ENCODE results near the gene MSI2.
"Not testable (repeated sequence)": the region's sequence is repeated elsewhere in the genome, so short reads cannot be mapped to it uniquely, and the experiment has no call there.

The MSI2 gene

GRCh38 chr17:57299176-57299575, 42.9 kb downstream of the MSI2 start:
- no peaks in the 10 kb centered on the region for H3F3A ChIP-seq (ENCODE audit: control insufficient read depth, insufficient read depth)
- peaks cover 60% of the 10 kb centered on the region for H3K79me2 ChIP-seq (ENCODE audit: control insufficient read depth, low read length)
- H4K20me1 ChIP-seq (ENCODE audit: control insufficient read depth, insufficient read depth, low read depth, low read length), result no peaks in the 10 kb centered on the region; the same call in 1 of the 2 replicates
- H3K27me3 ChIP-seq (ENCODE audit: control insufficient read depth, low read length), result no peaks in the 10 kb centered on the region
- TF ChIP-seq EZH2phosphoT487 (IDR thresholded peaks at IDR 0.05; ENCODE audit: borderline replicate concordance, low read length), result no peak
- TF ChIP-seq CTCF (IDR thresholded peaks at IDR 0.05; ENCODE audit: low read depth, low read length, poor library complexity, severe bottlenecking), result no peak
- no peaks in the 10 kb centered on the region for H3K9me3 ChIP-seq (ENCODE audit: control insufficient read depth, insufficient read depth, low read length)
- H3K4me2 ChIP-seq (ENCODE audit: low read length), result no peak overlapping the region
- H3K4me1 ChIP-seq (ENCODE audit: control insufficient read depth, low read length), result no peaks in the 10 kb centered on the region
- peaks cover 68% of the 10 kb centered on the region for H3K36me3 ChIP-seq (ENCODE audit: control insufficient read depth, low read length)
- no peaks in the 10 kb centered on the region for H3K9me2 ChIP-seq (replicated peaks; ENCODE audit: control insufficient read depth, low read length)
- no peak overlapping the region for H3K4me3 ChIP-seq (ENCODE audit: low read length)
- H3K27ac ChIP-seq (ENCODE audit: low read depth, low read length), result no peak overlapping the region

- H3K4me3 ChIP-seq (ENCODE audit: low read length); H3K9me2 ChIP-seq (replicated peaks; ENCODE audit: control insufficient read depth, low read length); H3K27me3 ChIP-seq (ENCODE audit: control insufficient read depth, low read length); H3K27ac ChIP-seq (ENCODE audit: low read depth, low read length); H3K4me2 ChIP-seq (ENCODE audit: low read length); H3F3A ChIP-seq (ENCODE audit: control insufficient read depth, insufficient read depth); H4K20me1 ChIP-seq (ENCODE audit: control insufficient read depth, insufficient read depth, low read depth, low read length); H3K9me3 ChIP-seq (ENCODE audit: control insufficient read depth, insufficient read depth, low read length); H3K4me1 ChIP-seq (ENCODE audit: control insufficient read depth, low read length): not testable (repeated sequence)
- Histone ChIP-seq H3K36me3 (ENCODE audit: control insufficient read depth, low read length) (peaks cover 59% of the 10 kb centered on the region), H3K79me2 (ENCODE audit: control insufficient read depth, low read length) (peaks cover 58% of the 10 kb centered on the region)
These were observed 44.3 kb downstream of the MSI2 start for GRCh38 chr17:57300592-57300991.

DNA sequence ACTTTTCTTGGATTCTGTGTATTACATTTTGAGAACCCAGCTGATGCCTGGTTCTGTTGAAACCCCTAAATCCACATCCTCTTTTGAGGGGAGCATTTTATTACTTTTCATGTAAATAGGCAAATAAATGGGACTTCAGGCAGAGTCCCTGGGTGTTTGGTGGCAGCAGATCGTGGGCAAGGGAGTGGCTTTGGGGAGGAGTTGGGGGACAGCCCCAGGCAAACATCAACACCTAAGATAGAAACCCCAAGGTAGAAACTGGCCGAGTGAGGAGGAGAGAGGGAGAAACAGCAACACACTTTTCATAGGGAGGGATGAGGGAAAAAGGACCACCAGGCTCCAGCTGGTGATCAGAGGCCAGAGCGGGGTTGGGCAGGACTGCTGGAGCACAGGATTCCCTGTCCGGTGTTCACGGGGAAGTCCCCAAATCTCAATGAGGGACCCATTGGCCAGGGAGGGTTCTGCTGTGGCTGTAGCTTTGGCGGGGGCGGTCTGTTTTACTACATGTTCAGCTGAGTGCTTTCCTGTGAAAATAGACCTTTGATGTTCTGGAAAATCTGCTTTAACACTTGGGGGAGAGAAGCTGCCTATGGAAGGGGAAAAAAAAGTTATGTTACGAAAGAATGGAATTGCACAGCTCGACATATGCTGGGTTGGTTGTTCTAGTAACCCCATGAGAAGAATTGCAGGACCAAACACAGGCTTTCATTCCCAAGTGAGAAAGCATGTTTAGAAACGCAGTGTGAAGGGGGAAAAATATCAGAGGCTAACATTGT, 46.6 kb downstream of the MSI2 start:
- peaks cover 68% of the 10 kb centered on the region for H3K79me2 ChIP-seq (ENCODE audit: control insufficient read depth, low read length)
- H3K36me3 ChIP-seq (ENCODE audit: control insufficient read depth, low read length), result peaks cover 66% of the 10 kb centered on the region
- H3K27me3 ChIP-seq (ENCODE audit: control insufficient read depth, low read length), result no peaks in the 10 kb centered on the region
- H3K4me1 ChIP-seq (ENCODE audit: control insufficient read depth, low read length), result no peaks in the 10 kb centered on the region
- no peaks in the 10 kb centered on the region for H3F3A ChIP-seq (ENCODE audit: control insufficient read depth, insufficient read depth)
- no peak overlapping the region for H3K4me2 ChIP-seq (ENCODE audit: low read length)
- no peak overlapping the region for H3K4me3 ChIP-seq (ENCODE audit: low read length)
- no peaks in the 10 kb centered on the region for H3K9me2 ChIP-seq (replicated peaks; ENCODE audit: control insufficient read depth, low read length)
- TF ChIP-seq CTCF (IDR thresholded peaks at IDR 0.05; ENCODE audit: low read depth, low read length, poor library complexity, severe bottlenecking), result no peak
- TF ChIP-seq EZH2phosphoT487 (IDR thresholded peaks at IDR 0.05; ENCODE audit: borderline replicate concordance, low read length), result no peak
- H3K27ac ChIP-seq (ENCODE audit: low read depth, low read length), result no peak overlapping the region
- peaks cover 8% of the 10 kb centered on the region; the same call in 1 of the 2 replicates for H4K20me1 ChIP-seq (ENCODE audit: control insufficient read depth, insufficient read depth, low read depth, low read length)
- H3K9me3 ChIP-seq (ENCODE audit: control insufficient read depth, insufficient read depth, low read length), result no peaks in the 10 kb centered on the region

GRCh38 chr17:57305144-57305728, 48.9 kb downstream of the MSI2 start:
- Histone ChIP-seq H3K27me3 (ENCODE audit: control insufficient read depth, low read length) (no peaks in the 10 kb centered on the region), H3K79me2 (ENCODE audit: control insufficient read depth, low read length) (peaks cover 84% of the 10 kb centered on the region), H3K4me3 (ENCODE audit: low read length) (no peak overlapping the region), H3K4me2 (ENCODE audit: low read length) (no peak overlapping the region), H3K9me2 (replicated peaks; ENCODE audit: control insufficient read depth, low read length) (no peaks in the 10 kb centered on the region), H3K27ac (ENCODE audit: low read depth, low read length) (no peak overlapping the region), H3K4me1 (ENCODE audit: control insufficient read depth, low read length) (no peaks in the 10 kb centered on the region), H4K20me1 (ENCODE audit: control insufficient read depth, insufficient read depth, low read depth, low read length) (peaks cover 8% of the 10 kb centered on the region; the same call in 1 of the 2 replicates), H3K9me3 (ENCODE audit: control insufficient read depth, insufficient read depth, low read length) (no peaks in the 10 kb centered on the region), H3F3A (ENCODE audit: control insufficient read depth, insufficient read depth) (no peaks in the 10 kb centered on the region), H3K36me3 (ENCODE audit: control insufficient read depth, low read length) (peaks cover 64% of the 10 kb centered on the region)
- TF ChIP-seq EZH2phosphoT487 (IDR thresholded peaks at IDR 0.05; ENCODE audit: borderline replicate concordance, low read length), result no peak

Measured in DOHH2 (cell line).